HepG2 (cell line): ENCODE data around the gene KLHL8.

Experiments
- BRCA1 ChIP-seq: sonication (generic); formaldehyde crosslinking; IDR thresholded peaks from 2 replicates; pipeline ENCODE4 v1.4.0; 2020; ENCODE audit warnings: missing genetic modification reagents
- ISX ChIP-seq: sonication (generic); formaldehyde crosslinking; conservative IDR thresholded peaks from 2 replicates; pipeline ENCODE4 v1.5.0; 2020; ENCODE audit warnings: missing genetic modification reagents
- MAZ ChIP-seq, 2 experiments: sonication (generic) in 1 of 2; formaldehyde crosslinking in 1 of 2; IDR thresholded peaks; 2 replicates each; pipeline versions ENCODE4 v1.5.0 to v1.6.1; 2012 to 2020; ENCODE audit warnings: low read depth in 2 of 2, mild to moderate bottlenecking in 2 of 2, borderline replicate concordance in 1 of 2, improper control_type of control experiment in 1 of 2, low read length in 1 of 2, missing genetic modification reagents in 1 of 2, moderate library complexity in 1 of 2
- NCOR1 ChIP-seq: fragments of 200-600 bp; sonication (generic); IDR thresholded peaks from 2 replicates; pipeline ENCODE4 v1.7.0; 2017; ENCODE audit warnings: antibody characterized with exemption, low read length, borderline replicate concordance
- PRDM4 ChIP-seq: sonication (generic); formaldehyde crosslinking; IDR thresholded peaks from 2 replicates; pipeline ENCODE4 v1.9.0; 2021; ENCODE audit warnings: missing genetic modification reagents, borderline replicate concordance
- SMC3 ChIP-seq: IDR thresholded peaks from 2 replicates; pipeline ENCODE4 v1.6.1; 2011; ENCODE audit warnings: low read length, improper control_type of control experiment
- ZMYM3 ChIP-seq: sonication (generic); formaldehyde crosslinking; IDR thresholded peaks from 2 replicates; pipeline ENCODE4 v1.5.1; 2020; ENCODE audit warnings: mild to moderate bottlenecking, missing genetic modification reagents
- ZNF883 ChIP-seq: sonication (generic); formaldehyde crosslinking; IDR thresholded peaks from 2 replicates; pipeline ENCODE4 v1.5.1; 2020; ENCODE audit warnings: mild to moderate bottlenecking, missing genetic modification reagents; ENCODE audit errors: not compliant biosample characterization
- TF ChIP-seq, protein P1 (sequence below): sonication (generic); formaldehyde crosslinking; IDR thresholded peaks from 2 replicates; pipeline ENCODE4 v1.5.0; 2020; ENCODE audit warnings: mild to moderate bottlenecking, missing genetic modification reagents, moderate library complexity
- TF ChIP-seq, protein P2 (sequence below): IDR thresholded peaks from 2 replicates; pipeline ENCODE4 v1.6.1; 2016; ENCODE audit warnings: mild to moderate bottlenecking

DNA sequence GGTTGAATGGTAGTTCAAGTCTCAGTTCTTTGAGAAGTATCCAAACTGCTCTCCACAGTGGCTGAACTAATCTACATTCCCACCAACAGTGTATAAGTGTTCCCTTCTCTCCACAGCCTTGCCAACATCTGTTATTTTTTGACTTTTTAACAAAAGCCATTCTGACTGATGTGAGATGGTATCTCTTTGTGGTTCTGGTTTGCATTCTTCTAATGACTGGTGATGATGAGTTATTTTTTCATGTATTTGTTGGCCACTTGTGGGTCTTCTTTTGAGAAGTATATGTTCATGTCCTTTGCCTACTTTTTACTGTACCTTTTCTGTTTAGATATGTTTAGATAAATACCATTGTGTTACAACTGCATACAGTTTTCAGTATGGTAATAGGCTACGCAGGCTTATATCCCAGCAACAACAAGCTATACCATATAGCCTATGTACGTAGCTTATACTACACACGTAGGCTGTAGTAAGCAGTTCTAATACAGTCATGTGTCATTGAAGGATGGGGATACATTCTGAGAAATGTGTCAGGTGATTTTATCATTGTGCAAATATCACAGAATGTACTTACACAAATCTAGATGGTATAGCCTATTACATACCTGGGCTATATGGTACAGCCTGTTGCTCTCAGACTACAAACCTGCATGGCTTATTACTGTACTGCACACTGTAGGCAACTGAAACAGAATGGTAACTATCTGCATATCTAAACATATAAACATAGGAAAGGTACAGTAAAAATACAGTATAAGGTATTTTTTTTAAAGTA is 28.1 kb downstream of the KLHL8 start:
- TF ChIP-seq SMC3 = no peak
- TF ChIP-seq, protein P1, sequence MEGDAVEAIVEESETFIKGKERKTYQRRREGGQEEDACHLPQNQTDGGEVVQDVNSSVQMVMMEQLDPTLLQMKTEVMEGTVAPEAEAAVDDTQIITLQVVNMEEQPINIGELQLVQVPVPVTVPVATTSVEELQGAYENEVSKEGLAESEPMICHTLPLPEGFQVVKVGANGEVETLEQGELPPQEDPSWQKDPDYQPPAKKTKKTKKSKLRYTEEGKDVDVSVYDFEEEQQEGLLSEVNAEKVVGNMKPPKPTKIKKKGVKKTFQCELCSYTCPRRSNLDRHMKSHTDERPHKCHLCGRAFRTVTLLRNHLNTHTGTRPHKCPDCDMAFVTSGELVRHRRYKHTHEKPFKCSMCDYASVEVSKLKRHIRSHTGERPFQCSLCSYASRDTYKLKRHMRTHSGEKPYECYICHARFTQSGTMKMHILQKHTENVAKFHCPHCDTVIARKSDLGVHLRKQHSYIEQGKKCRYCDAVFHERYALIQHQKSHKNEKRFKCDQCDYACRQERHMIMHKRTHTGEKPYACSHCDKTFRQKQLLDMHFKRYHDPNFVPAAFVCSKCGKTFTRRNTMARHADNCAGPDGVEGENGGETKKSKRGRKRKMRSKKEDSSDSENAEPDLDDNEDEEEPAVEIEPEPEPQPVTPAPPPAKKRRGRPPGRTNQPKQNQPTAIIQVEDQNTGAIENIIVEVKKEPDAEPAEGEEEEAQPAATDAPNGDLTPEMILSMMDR (CRISPR knock-in tag) = no peak
- no peak for TF ChIP-seq ZNF883 (CRISPR knock-in tag)
- no peak for TF ChIP-seq PRDM4
- TF ChIP-seq, protein P2, sequence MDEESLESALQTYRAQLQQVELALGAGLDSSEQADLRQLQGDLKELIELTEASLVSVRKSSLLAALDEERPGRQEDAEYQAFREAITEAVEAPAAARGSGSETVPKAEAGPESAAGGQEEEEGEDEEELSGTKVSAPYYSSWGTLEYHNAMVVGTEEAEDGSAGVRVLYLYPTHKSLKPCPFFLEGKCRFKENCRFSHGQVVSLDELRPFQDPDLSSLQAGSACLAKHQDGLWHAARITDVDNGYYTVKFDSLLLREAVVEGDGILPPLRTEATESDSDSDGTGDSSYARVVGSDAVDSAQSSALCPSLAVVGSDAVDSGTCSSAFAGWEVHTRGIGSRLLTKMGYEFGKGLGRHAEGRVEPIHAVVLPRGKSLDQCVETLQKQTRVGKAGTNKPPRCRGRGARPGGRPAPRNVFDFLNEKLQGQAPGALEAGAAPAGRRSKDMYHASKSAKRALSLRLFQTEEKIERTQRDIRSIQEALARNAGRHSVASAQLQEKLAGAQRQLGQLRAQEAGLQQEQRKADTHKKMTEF (CRISPR knock-in tag) = no peak
- no peak for TF ChIP-seq ISX (CRISPR knock-in tag)
- TF ChIP-seq NCOR1 = no peak
- no peak for TF ChIP-seq MAZ (IDR thresholded peaks at IDR 0.05; ENCODE audit: borderline replicate concordance, low read depth, low read length)
- no peak for TF ChIP-seq MAZ (CRISPR knock-in tag; IDR thresholded peaks at IDR 0.05; ENCODE audit: low read depth)
- no peak for TF ChIP-seq ZMYM3
- TF ChIP-seq BRCA1 (CRISPR knock-in tag) = no peak
